GM12864 (cell line): ENCODE measurements around the gene TUBG2.

Experiments used
- DNase-seq: peaks from one replicate; pipeline ENCODE4 v3.0.0-alpha.2; 2011; ENCODE audit warnings: low read depth
- H3K4me3 ChIP-seq: 2 replicates; pipeline ENCODE4 v1.5.1; 2011; ENCODE audit warnings: mild to moderate bottlenecking, low read depth, low read length, control low read depth
- TF ChIP-seq, protein P1 (sequence below): IDR thresholded peaks from 2 replicates; pipeline ENCODE4 v1.5.1; 2011; ENCODE audit warnings: low read depth, mild to moderate bottlenecking, moderate library complexity, low read length, control low read depth, inconsistent platforms; ENCODE audit errors: missing control alignments

Gene TUBG2

GRCh38 chr17:42695500-42695899, 36.4 kb downstream of the TUBG2 start:
- no peak overlapping the region for H3K4me3 ChIP-seq
- no peak for DNase-seq

DNA sequence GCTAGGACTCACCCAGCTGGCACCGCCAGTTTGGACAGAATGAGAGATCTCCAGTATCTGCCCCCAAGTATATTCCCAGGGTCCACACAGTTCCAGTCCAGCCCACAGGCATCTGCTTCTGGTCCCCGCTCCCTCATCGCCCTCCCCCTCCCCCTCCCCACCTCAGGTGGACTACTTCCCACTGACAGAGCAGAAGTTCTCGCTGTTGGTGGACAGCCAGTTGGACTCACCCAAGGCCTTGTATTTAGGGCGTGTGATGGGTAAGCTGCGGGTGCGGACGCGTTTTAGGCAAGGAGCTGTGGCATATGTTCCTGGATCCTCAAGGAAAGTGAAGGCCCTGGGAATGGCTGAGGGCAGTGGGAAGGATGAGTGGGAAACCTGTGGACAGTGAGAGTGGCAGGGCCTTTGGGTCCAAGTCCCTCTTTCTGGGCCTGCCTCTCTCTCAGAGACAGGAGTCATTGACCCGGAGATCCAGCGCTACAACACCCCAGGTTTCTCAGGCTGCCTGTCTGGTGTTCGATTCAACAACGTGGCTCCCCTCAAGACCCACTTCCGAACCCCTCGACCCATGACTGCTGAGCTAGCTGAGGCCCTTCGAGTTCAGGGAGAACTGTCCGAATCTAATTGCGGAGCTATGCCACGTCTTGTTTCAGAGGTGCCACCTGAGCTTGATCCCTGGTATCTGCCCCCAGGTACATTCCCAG, 38.2 kb downstream of the TUBG2 start:
- TF ChIP-seq, protein P1, sequence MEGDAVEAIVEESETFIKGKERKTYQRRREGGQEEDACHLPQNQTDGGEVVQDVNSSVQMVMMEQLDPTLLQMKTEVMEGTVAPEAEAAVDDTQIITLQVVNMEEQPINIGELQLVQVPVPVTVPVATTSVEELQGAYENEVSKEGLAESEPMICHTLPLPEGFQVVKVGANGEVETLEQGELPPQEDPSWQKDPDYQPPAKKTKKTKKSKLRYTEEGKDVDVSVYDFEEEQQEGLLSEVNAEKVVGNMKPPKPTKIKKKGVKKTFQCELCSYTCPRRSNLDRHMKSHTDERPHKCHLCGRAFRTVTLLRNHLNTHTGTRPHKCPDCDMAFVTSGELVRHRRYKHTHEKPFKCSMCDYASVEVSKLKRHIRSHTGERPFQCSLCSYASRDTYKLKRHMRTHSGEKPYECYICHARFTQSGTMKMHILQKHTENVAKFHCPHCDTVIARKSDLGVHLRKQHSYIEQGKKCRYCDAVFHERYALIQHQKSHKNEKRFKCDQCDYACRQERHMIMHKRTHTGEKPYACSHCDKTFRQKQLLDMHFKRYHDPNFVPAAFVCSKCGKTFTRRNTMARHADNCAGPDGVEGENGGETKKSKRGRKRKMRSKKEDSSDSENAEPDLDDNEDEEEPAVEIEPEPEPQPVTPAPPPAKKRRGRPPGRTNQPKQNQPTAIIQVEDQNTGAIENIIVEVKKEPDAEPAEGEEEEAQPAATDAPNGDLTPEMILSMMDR: no peak

More at GRCh38 chr17:42695500-42695899, 36.4 kb downstream of the TUBG2 start:
- TF ChIP-seq, protein P1: no peak

DNA sequence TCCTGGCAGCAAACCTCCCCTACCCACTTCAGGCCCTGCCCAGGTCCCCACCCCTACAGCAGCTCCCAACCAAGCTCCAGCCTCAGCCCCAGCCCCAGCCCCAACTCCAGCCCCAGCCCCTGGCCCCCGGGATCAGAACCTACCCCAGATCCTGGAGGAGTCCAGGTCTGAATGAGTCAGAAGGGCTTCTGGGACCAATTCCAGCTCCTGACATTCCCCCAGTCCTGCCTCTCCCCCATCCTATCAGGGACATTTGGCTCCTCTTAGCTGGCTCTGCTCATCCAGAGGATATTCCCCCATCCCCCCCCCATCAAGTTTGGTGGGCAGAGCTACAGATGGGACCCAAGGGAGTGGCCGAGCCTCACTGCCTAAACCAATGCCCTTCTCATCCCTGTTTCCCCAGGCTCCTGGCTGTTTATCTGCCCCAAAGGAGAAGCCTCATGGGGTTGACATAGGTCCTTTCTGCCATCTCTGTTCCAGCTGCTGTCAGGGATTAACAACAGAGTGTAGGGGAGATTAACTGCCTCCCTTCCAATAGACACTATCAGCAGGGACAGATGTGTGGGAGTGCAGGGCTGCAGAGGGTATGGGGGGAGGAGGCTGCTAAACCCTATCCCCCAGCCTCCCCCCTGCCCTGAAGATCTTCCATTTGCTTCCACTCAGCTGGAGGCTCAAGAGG, 39.8 kb downstream of the TUBG2 start:
- TF ChIP-seq, protein P1: no peak
- no peak overlapping the region for H3K4me3 ChIP-seq
- no peak for DNase-seq

More for the DNA sequence above, 38.2 kb downstream of the TUBG2 start:
- H3K4me3 ChIP-seq: no peak overlapping the region
- DNase-seq: no peak

- no peak for DNase-seq
- H3K4me3 ChIP-seq: no peak overlapping the region
- TF ChIP-seq, protein P1: no peak
Measured at GRCh38 chr17:42699415-42699740, 40.3 kb downstream of the TUBG2 start.

DNA sequence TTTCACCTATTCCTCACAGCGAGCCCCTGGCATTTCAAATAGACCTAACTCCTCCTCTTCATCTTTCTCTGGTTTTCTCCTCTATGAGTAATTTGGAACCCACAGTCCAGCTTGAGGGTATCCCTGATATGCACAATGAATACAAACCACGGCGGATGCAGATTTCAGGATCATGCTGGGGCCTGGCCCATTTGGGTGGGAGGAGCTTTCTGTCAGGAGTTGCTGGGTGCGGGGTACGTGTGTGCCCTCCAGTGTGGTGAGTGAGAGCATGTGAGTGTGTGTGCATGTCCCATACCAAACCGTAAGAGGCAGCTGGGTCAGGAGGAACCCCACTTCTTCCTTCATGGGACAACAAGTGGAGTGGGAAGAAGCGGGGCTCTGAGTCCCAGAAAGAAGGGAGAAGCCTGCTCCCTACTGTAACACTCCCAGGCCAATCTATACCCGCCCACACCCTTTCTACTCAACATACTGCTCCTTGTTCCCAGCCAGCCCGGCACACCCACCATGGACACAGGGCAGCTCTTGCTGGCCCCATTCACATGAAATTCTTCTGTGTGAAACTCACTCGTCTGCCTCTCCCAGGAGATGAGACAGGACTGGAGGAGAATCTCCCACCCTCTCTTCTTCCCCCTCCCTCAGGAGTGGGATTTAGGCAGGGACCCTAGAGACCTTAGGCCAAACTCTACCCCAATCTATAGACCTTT, 41.7 kb downstream of the TUBG2 start:
- no peak overlapping the region for H3K4me3 ChIP-seq
- TF ChIP-seq, protein P1: no peak
- no peak for DNase-seq

GRCh38 chr17:42702446-42702845, 43.4 kb downstream of the TUBG2 start:
- DNase-seq: no peak
- TF ChIP-seq, protein P1: no peak
- H3K4me3 ChIP-seq: no peak overlapping the region
